WTC11 (cell line): ENCODE measurements around the gene MPP1. TPM values are rescaled to one million over a fixed set of nuclear protein-coding genes. Genes with fewer than 3 reads are reported as not detected.

Experiments
- ATAC-seq: fragments of 200-7000 bp; cut with Tn5 transposase; 2 replicates; pipeline ENCODE4 v1.10.0; 2021; ENCODE audit warnings: mild to moderate bottlenecking, moderate library complexity
- CTCF ChIA-PET: fragments of 300-600 bp; sonication (Branson Sonifier 250); formaldehyde crosslinking; loops from one replicate; lab custom pipeline; 2021; ENCODE audit warnings: antibody characterized with exemption; lab: Charles Lee
- POLR2A ChIA-PET: fragments of 350-600 bp; sonication (Branson Sonifier 250); formaldehyde crosslinking; loops from one replicate; lab custom pipeline; 2021; ENCODE audit warnings: antibody characterized with exemption; lab: Charles Lee
- DNase-seq: peaks from one replicate; pipeline ENCODE4 v3.0.0; 2021; ENCODE audit warnings: low spot score
- H3K27ac Mint-ChIP-seq: 2 replicates; pipeline ENCODE4 v1.8.0; 2021; ENCODE audit warnings: mixed read lengths
- H3K27me3 Mint-ChIP-seq: 2 replicates; pipeline ENCODE4 v1.8.0; 2021; ENCODE audit warnings: low read depth, mild to moderate bottlenecking, moderate library complexity, mixed read lengths
- H3K36me3 Mint-ChIP-seq: 2 replicates; pipeline ENCODE4 v1.8.0; 2021; ENCODE audit warnings: mixed read lengths
- H3K4me1 Mint-ChIP-seq: 2 replicates; pipeline ENCODE4 v1.8.0; 2022; ENCODE audit warnings: mixed read lengths
- H3K4me3 Mint-ChIP-seq: 2 replicates; pipeline ENCODE4 v1.8.0; 2021; ENCODE audit warnings: mild to moderate bottlenecking, moderate library complexity, mixed read lengths
- H3K9me3 Mint-ChIP-seq: 2 replicates; pipeline ENCODE4 v1.8.0; 2021; ENCODE audit warnings: mixed read lengths
- AFF4 ChIP-seq: sonication (generic); formaldehyde crosslinking; IDR thresholded peaks from 2 replicates; pipeline ENCODE4 v1.8.1; 2023; ENCODE audit warnings: mild to moderate bottlenecking, missing genetic modification reagents, borderline replicate concordance
- ATF3 ChIP-seq: sonication (generic); formaldehyde crosslinking; conservative IDR thresholded peaks from 2 replicates; pipeline ENCODE4 v1.8.1; 2022; ENCODE audit warnings: mild to moderate bottlenecking, missing genetic modification reagents
- E2F1 ChIP-seq: sonication (generic); formaldehyde crosslinking; IDR thresholded peaks from 2 replicates; pipeline ENCODE4 v1.8.0; 2022; ENCODE audit warnings: mild to moderate bottlenecking, missing genetic modification reagents
- E2F4 ChIP-seq: sonication (generic); formaldehyde crosslinking; IDR thresholded peaks from 2 replicates; pipeline ENCODE4 v1.8.1; 2022; ENCODE audit warnings: low read depth, mild to moderate bottlenecking, moderate library complexity, missing genetic modification reagents, borderline replicate concordance
- FOXK1 ChIP-seq: sonication (generic); formaldehyde crosslinking; IDR thresholded peaks from 2 replicates; pipeline ENCODE4 v1.8.0; 2022; ENCODE audit warnings: mild to moderate bottlenecking, moderate library complexity, missing genetic modification reagents
- GRHL2 ChIP-seq: fragments of 250-450 bp; sonication (Bioruptor Pico); IDR thresholded peaks from 2 replicates; pipeline ENCODE4 v1.8.0; 2022; ENCODE audit warnings: mild to moderate bottlenecking, moderate library complexity; ENCODE audit not compliant: insufficient replicate concordance, severe bottlenecking
- GTF2I ChIP-seq: fragments of 250-450 bp; sonication (Bioruptor Pico); conservative IDR thresholded peaks from 2 replicates; pipeline ENCODE4 v1.4.0; 2021; ENCODE audit warnings: mild to moderate bottlenecking
- JAZF1 ChIP-seq: fragments of 250-450 bp; sonication (Bioruptor Pico); IDR thresholded peaks from 2 replicates; pipeline ENCODE4 v1.9.0; 2021; ENCODE audit warnings: moderate library complexity, mild to moderate bottlenecking, inconsistent platforms
- KAT7 ChIP-seq: sonication (generic); formaldehyde crosslinking; IDR thresholded peaks from 2 replicates; pipeline ENCODE4 v1.8.1; 2023; ENCODE audit warnings: missing genetic modification reagents, mild to moderate bottlenecking, borderline replicate concordance
- NFATC4 ChIP-seq: fragments of 250-450 bp; sonication (Bioruptor Pico); IDR thresholded peaks from 2 replicates; pipeline ENCODE4 v1.9.0; 2021; ENCODE audit warnings: mild to moderate bottlenecking
- NFYB ChIP-seq: sonication (generic); formaldehyde crosslinking; conservative IDR thresholded peaks from 2 replicates; pipeline ENCODE4 v1.8.0; 2022; ENCODE audit warnings: low read depth, missing genetic modification reagents
- NR1H2 ChIP-seq: sonication (generic); formaldehyde crosslinking; IDR thresholded peaks from 2 replicates; pipeline ENCODE4 v1.9.0; 2021; ENCODE audit warnings: mild to moderate bottlenecking, moderate library complexity, missing genetic modification reagents
- SP1 ChIP-seq: sonication (generic); formaldehyde crosslinking; conservative IDR thresholded peaks from 2 replicates; pipeline ENCODE4 v1.8.1; 2022; ENCODE audit warnings: missing genetic modification reagents
- STAT6 ChIP-seq: sonication (generic); formaldehyde crosslinking; conservative IDR thresholded peaks from 2 replicates; pipeline ENCODE4 v1.8.1; 2023; ENCODE audit warnings: mild to moderate bottlenecking, low read depth, missing genetic modification reagents, moderate library complexity
- TCF7 ChIP-seq: sonication (generic); formaldehyde crosslinking; IDR thresholded peaks from 2 replicates; pipeline ENCODE4 v1.8.0; 2022; ENCODE audit warnings: mild to moderate bottlenecking, low read depth, missing genetic modification reagents, moderate library complexity
- TP53 ChIP-seq: sonication (generic); formaldehyde crosslinking; IDR thresholded peaks from 2 replicates; pipeline ENCODE4 v1.8.1; 2023; ENCODE audit warnings: mild to moderate bottlenecking, missing genetic modification reagents
- ZNF219 ChIP-seq: sonication (generic); formaldehyde crosslinking; IDR thresholded peaks from 2 replicates; pipeline ENCODE4 v1.8.0; 2023; ENCODE audit warnings: missing genetic modification reagents, mild to moderate bottlenecking, borderline replicate concordance
- ZNF263 ChIP-seq: sonication (generic); formaldehyde crosslinking; IDR thresholded peaks from 2 replicates; pipeline ENCODE4 v1.8.1; 2022; ENCODE audit warnings: low read depth, mild to moderate bottlenecking, moderate library complexity, missing genetic modification reagents
- ZNF416 ChIP-seq: fragments of 250-450 bp; sonication (Bioruptor Pico); IDR thresholded peaks from 2 replicates; pipeline ENCODE4 v1.9.0; 2021; ENCODE audit warnings: mild to moderate bottlenecking, inconsistent platforms
- ZNF425 ChIP-seq: fragments of 250-450 bp; sonication (Bioruptor Pico); conservative IDR thresholded peaks from 2 replicates; pipeline ENCODE4 v1.9.0; 2021; ENCODE audit warnings: mild to moderate bottlenecking
- total RNA-seq: library from RNA; stranded (reverse); gene quantifications from 3 replicates; pipeline ENCODE4 v1.2.3, GENCODE V29; 2021

MPP1 gene
- total RNA-seq, 1 experiment from 2014 or later = 15.8 TPM

GRCh38 chrX:154776753-154777152, 28.5 kb downstream of the MPP1 start:
- CTCF ChIA-PET = interaction anchor here (1.2 kb wide), 1 partner anchor 64 kb away, joined by 3 read pairs; no protein-coding TSS in a partner anchor
- Mint-ChIP-seq H3K4me1 (peaks cover 3% of the 10 kb centered on the region; the same call in 1 of the 2 replicates), H3K27ac (no peak overlapping the region), H3K27me3 (no peaks in the 10 kb centered on the region), H3K36me3 (peaks cover 44% of the 10 kb centered on the region), H3K9me3 (no peaks in the 10 kb centered on the region), H3K4me3 (no peak overlapping the region)
- TF ChIP-seq JAZF1 (CRISPR knock-in tag) (no peak), E2F1 (no peak), NFATC4 (CRISPR knock-in tag) (no peak), ZNF425 (CRISPR knock-in tag) (no peak), SP1 (CRISPR knock-in tag) (no peak), ZNF219 (CRISPR knock-in tag) (no peak), KAT7 (CRISPR knock-in tag) (no peak), ZNF416 (no peak), E2F4 (CRISPR knock-in tag) (no peak), ATF3 (CRISPR knock-in tag) (no peak), ZNF263 (CRISPR knock-in tag) (no peak), GRHL2 (CRISPR knock-in tag) (no peak), GTF2I (CRISPR knock-in tag) (no peak), STAT6 (CRISPR knock-in tag) (no peak), NFYB (CRISPR knock-in tag) (no peak), FOXK1 (CRISPR knock-in tag) (no peak), TCF7 (no peak), AFF4 (CRISPR knock-in tag) (no peak), NR1H2 (CRISPR knock-in tag) (no peak), TP53 (CRISPR knock-in tag) (no peak)
- no peak for ATAC-seq
- no peak for DNase-seq
- POLR2A ChIA-PET = interaction anchor here (0.9 kb wide), 1 partner anchor 13 kb away, joined by 3 read pairs; no protein-coding TSS in a partner anchor
